C4-2B (cell line): ENCODE results near the gene SLC10A7.

Experiments
- CTCF ChIP-seq: fragments of 450-650 bp; conservative IDR thresholded peaks from 2 replicates; pipeline ENCODE4 v1.5.1; 2017; ENCODE audit warnings: mild to moderate bottlenecking
- ZFX ChIP-seq: fragments of 450-650 bp; IDR thresholded peaks from 2 replicates; pipeline ENCODE4 v1.6.1; 2017

- TF ChIP-seq CTCF = no peak
- TF ChIP-seq ZFX = no peak
These were observed 78.2 kb downstream of the SLC10A7 start for GRCh38 chr4:146443525-146443924.
